NB4 (cell line): ENCODE results near the gene CNGA3.
"Not testable (repeated sequence)": the region's sequence is repeated elsewhere in the genome, so short reads cannot be mapped to it uniquely, and the experiment has no call there.

Experiments
- DNase-seq: peaks from one replicate; pipeline ENCODE4 v3.0.0; 2010; ENCODE audit warnings: low read depth
- H3K4me3 ChIP-seq: one replicate; pipeline ENCODE4 v1.5.1; 2011; ENCODE audit warnings: mild to moderate bottlenecking, low read depth, low read length, moderate library complexity
- MYC ChIP-seq: IDR thresholded peaks from 2 replicates; pipeline ENCODE4 v1.6.1; 2011; ENCODE audit warnings: low read depth, low read length
- POLR2A ChIP-seq: IDR thresholded peaks from 2 replicates; pipeline ENCODE4 v1.6.1; 2011; ENCODE audit warnings: mild to moderate bottlenecking; ENCODE audit not compliant: insufficient read length; ENCODE audit errors: extremely low read depth
- TF ChIP-seq, protein P1 (sequence below): IDR thresholded peaks from one replicate; pipeline ENCODE4 v1.5.1; 2012; ENCODE audit warnings: low read depth, low read length
- TF ChIP-seq, protein P2 (sequence below): IDR thresholded peaks from 2 replicates; pipeline ENCODE4 v1.6.1; 2011; ENCODE audit warnings: low read depth, low read length

CNGA3 gene

DNA sequence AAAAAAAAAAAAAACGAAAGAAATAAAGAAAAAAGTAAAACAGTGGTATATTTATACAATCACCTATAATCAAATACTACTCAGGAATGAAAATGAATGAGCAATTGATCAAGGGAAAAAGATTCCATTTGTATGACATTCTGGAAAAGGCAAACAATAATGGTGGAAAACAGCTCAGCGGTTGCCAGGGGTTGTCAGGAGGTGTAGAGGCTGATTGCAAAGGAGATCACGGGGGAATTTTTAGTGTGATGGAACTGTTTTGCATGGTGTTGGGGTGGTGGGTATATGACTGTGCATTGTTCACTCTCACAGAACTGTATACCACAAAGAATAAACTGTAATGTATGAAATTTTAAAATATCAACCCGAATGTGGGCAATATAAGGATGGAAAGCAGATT is 52.9 kb downstream of the CNGA3 start:
- TF ChIP-seq, protein P1, sequence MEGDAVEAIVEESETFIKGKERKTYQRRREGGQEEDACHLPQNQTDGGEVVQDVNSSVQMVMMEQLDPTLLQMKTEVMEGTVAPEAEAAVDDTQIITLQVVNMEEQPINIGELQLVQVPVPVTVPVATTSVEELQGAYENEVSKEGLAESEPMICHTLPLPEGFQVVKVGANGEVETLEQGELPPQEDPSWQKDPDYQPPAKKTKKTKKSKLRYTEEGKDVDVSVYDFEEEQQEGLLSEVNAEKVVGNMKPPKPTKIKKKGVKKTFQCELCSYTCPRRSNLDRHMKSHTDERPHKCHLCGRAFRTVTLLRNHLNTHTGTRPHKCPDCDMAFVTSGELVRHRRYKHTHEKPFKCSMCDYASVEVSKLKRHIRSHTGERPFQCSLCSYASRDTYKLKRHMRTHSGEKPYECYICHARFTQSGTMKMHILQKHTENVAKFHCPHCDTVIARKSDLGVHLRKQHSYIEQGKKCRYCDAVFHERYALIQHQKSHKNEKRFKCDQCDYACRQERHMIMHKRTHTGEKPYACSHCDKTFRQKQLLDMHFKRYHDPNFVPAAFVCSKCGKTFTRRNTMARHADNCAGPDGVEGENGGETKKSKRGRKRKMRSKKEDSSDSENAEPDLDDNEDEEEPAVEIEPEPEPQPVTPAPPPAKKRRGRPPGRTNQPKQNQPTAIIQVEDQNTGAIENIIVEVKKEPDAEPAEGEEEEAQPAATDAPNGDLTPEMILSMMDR = no peak
- TF ChIP-seq, protein P2, sequence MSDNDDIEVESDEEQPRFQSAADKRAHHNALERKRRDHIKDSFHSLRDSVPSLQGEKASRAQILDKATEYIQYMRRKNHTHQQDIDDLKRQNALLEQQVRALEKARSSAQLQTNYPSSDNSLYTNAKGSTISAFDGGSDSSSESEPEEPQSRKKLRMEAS = no peak
- no peak for TF ChIP-seq POLR2A
- no peak for TF ChIP-seq MYC
- no peak overlapping the region for H3K4me3 ChIP-seq
- DNase-seq = no peak

DNA sequence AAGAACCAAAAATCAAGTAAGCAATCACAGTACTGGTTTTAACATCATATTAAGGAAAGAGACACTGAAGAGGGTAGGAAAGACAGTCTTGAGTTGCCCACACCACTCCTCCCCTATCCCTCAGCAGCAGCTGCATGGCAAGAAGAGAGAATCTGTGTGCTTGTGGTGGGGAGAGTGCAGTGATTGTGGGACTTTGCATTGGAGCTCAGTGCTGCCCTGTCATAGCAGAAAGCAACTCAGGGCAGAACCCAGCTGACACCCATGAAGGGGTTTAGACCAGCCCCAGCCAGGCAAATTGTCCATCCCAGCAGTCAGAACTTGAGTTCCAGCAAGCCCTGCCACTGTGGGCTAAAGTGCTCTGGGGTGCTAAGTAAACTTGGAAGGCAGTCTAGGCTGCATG is 57.6 kb downstream of the CNGA3 start:
- TF ChIP-seq, protein P1 = no peak
- TF ChIP-seq, protein P2 = no peak
- TF ChIP-seq MYC = no peak
- TF ChIP-seq POLR2A = no peak
- no peak overlapping the region for H3K4me3 ChIP-seq
- DNase-seq = no peak

DNA sequence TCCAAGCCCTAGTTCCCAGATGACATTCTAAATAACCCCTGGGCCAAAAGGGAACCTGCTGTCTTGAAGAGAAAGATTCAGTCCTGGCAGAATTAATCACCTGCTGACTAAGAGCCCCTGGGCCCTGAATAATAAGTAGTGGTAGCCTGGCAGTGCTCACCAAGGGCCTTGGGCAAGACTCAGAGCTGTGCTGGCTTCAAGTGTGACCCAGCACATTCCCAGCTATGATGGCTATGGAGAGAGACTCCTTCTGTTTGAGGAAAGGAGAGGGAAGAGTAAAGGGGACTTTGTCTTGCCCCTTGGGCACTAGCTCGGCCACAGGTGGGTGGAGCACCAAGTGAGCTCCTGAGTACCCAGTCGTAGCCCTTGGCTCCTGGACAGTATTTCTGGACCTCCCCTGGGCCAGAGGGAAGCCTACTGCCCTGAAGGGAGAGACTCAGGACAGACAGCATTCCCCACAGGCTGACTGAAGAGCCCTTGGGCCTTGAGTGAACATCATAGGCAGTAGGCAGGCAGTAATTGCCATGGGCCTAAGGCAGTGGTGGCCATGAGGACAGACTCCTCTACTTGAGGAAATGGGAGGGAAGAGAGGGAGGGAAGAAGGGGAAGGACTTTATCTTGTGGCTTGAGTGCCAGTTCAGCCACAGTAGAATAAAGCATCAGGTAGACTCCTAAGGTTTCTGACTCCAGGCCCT is 58.4 kb downstream of the CNGA3 start:
- H3K4me3 ChIP-seq = no peak overlapping the region
- no peak for DNase-seq
- no peak for TF ChIP-seq POLR2A

DNA sequence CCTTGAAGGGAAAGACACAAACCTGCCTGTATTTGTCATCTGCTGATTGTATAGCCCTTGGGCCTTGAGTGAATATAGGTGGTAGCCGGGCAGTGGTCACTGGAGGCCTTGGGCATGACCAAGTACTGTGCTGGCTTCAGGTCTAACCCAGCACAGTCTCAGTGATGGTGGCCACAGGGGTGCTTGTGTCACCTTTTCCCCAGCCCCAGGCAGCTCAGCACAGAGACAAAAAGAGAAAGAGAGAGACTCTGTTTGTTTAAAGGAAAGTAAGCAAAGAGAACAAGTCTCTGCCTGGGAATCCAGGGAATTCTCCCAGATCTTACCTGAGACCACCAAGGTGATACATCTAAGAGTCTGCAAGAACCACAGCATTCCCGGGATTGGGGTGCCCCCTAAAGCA is 59.0 kb downstream of the CNGA3 start:
- DNase-seq = no peak
- H3K4me3 ChIP-seq = no peak overlapping the region
- TF ChIP-seq, protein P1 = no peak
- TF ChIP-seq MYC (no peak), POLR2A (no peak)
- TF ChIP-seq, protein P2 = no peak

DNA sequence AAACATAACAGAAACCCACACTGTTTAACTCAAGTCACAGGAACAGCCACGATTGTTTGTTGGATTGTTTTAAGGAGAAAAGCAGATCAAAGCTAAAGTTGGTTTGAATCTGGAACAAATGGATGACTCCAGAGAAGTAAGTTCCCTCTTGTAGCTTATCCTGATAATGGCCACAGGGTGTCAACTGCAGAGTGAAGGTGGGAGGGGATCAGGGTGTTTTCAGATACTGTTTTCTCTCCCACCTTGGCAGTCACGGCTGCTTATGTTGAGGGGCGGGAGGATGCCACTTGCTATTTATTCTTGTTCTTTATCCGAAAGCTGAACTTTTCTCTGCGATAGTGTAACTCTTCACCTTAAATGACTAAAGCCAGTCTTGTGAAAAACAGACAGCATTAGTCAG is 61.9 kb downstream of the CNGA3 start:
- no peak overlapping the region for H3K4me3 ChIP-seq
- TF ChIP-seq, protein P1 = no peak
- no peak for TF ChIP-seq MYC
- no peak for TF ChIP-seq POLR2A
- TF ChIP-seq, protein P2 = no peak
- no peak for DNase-seq

DNA sequence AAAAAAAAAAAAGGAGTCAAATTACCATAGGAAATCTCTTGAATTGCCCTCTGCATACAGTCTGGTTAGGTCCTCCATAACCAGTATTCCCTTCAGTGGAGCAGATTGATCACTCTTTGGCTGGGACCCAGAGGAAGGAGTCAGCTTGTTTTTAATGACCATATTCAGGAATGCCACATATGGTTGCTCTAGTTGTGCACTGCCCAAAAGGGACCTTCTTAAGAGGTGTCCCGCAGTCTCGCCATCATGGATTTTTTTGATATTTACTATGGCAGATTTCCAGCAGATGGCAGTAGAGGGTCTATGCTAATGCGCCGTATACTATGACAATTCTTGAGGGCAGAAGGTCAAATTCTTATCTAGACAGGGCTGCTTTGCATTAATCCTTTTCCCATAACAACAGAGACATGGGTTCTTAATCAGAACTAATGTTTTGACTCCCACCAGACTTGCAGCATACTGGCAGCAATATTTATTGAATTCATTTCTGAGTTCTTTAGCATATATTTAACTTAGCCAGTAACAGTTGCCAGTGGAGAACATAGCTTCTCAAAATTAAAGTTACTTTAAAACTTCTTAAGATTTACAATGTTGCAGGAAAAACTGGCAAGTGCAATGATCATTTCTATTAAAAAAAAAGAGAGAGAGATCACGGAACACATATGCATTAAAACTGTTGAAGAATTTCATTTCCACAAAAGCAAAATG is 66.6 kb downstream of the CNGA3 start:
- TF ChIP-seq, protein P2 = no peak
- no peak for TF ChIP-seq POLR2A
- TF ChIP-seq, protein P1 = peak; percentile 63
- no peak overlapping the region for H3K4me3 ChIP-seq
- peak; percentile 83 for DNase-seq

DNA sequence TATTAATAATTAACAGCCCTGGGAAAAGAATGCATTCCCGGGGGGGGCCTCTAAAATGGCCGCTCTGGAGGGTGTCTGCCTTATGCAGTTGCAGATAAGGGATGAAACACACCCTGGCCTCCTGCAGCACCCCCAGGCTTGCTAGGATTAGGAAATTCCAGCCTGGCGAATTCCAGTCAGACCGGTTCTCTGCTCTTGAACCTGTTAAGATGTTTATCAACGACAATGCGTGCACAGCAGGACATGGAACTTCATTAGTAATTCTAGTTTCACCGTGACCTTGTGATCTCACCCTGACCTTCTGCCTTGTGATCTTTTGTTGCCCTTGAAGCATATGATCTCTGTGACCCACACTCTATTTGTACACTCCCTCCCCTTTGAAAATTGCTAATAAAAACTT is 68.0 kb downstream of the CNGA3 start:
- DNase-seq = not testable (repeated sequence)

DNA sequence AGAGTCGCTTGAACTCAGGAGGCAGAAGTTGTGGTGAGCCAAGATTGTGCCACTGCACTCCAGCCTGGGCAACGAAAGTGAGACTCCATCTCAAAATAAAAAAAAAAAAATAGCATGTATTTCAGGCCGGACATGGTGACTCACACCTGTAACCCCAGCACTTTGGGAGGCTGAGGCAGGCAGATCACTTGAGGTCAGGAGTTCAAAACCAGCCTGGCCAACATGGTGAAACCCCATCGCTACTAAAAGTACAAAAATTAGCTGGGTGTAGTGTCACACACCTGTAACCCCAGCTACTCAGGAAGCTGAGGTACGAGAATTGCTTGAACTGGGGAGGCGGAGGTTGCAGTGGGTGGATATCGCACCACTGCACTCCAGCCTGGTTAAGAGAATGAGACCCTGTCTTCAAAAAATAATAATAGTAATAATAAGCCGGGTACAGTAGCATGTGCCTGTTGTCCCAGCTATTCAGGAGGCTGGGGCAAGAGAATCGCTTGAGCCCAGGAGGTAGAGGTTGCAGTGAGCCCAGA is 69.5 kb downstream of the CNGA3 start:
- DNase-seq, H3K4me3 ChIP-seq: not testable (repeated sequence)

More for the DNA sequence above, 68.0 kb downstream of the CNGA3 start:
- H3K4me3 ChIP-seq = not testable (repeated sequence)
